ENCODE results near the gene STXBP4.

STXBP4 gene

DNA sequence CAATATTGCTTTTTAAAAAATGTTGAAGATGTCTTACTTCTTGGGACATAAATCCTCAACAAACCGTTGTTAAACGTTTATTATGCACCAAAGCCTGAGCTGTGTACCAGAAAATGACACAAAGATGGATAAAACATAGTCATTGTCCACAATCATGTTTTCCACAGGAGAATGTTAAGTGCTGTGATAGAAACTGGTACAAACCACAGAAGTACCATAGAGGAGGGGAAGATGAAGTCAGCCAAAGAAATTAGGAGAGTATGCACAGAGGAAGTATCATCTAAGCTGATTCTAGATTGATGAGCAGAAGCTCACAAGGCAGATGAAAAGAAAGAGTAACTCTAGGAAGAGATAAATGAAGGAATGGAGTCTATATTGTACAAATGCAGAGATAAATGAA lies 153.5 kb downstream of the STXBP4 start:
- Histone ChIP-seq H3K4me3 (no peak overlapping the region), H3K9me3 (ENCODE audit: low read depth, low read length) (no peaks in the 10 kb centered on the region), H3K27ac (no peak overlapping the region), H3K9ac (ENCODE audit: insufficient read length) (no peak overlapping the region), H3K36me3 (ENCODE audit: insufficient read depth, low read length) (no peaks in the 10 kb centered on the region)
- no peak for TF ChIP-seq EZH2 (IDR thresholded peaks at IDR 0.05)
- no peak for TF ChIP-seq POLR2AphosphoS5 (IDR thresholded peaks at IDR 0.05; ENCODE audit: borderline replicate concordance, low read depth, low read length)
- no peak for TF ChIP-seq FOXP2 (optimal IDR thresholded peaks at IDR 0.05; ENCODE audit: control extremely low read depth, extremely low read length, insufficient read depth)
- DNase-seq (ENCODE audit: low read depth, low spot score) = no peak

DNA sequence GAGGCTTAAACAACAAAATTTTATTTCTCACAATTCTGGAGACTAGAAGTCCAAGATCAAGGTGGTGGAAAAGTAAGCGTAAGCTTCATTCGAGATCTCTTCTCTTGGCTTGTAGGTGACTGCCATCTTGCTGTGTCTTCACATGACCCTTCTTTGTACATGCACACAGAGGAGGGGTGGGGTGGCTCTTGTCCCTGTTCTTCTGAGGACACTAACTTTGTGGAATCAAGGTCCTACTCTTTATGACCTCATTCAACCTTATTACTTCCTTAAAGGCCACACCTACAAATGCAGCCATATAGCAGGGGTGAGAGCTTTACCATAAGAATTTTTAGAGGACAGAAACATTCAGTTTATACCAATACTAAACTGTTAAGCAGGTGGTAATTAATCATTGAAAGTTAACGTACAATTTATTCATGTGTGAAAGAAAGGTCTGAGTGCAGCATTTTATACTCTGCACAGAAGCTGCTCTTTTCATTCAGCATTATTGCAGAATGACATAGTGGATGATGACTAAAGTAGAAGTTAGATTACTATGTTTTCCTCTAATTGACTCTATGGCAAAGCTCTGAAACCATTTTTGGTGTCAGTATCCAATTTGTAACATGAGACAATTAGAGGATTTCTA lies 156.3 kb downstream of the STXBP4 start:
- DNase-seq (ENCODE audit: low read depth, low spot score) = no peak
- H3K4me3 ChIP-seq = no peak overlapping the region
- no peak overlapping the region for H3K9ac ChIP-seq (ENCODE audit: insufficient read length)

DNA sequence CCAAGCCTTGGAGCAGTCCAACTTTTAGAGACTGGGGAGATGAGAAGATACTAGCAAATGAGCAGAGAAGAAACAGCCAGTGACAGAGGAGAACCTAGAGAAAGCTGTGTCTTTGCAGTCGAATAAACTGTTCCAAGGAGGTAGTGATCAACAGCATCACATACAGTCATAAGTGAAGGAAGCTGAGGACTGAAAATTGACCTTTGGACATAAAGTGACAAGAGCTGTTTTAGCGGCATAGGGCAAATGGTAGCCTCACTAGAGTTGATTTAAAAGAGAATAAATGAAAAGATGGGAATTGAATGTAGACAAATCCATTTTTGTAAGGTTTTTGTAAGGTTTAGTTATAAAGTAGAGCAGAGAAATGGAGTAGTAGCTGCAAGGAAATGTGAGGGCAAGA lies 165.0 kb downstream of the STXBP4 start:
- H3K4me3 ChIP-seq = no peak overlapping the region
- no peak overlapping the region for H3K9ac ChIP-seq (ENCODE audit: insufficient read length)
- H3K27ac ChIP-seq = no peak overlapping the region
- H3K9me3 ChIP-seq (ENCODE audit: low read depth, low read length) = no peaks in the 10 kb centered on the region
- TF ChIP-seq EZH2 (IDR thresholded peaks at IDR 0.05) (no peak), FOXP2 (optimal IDR thresholded peaks at IDR 0.05; ENCODE audit: control extremely low read depth, extremely low read length, insufficient read depth) (no peak), POLR2AphosphoS5 (IDR thresholded peaks at IDR 0.05; ENCODE audit: borderline replicate concordance, low read depth, low read length) (no peak)
- H3K36me3 ChIP-seq (ENCODE audit: insufficient read depth, low read length) = no peaks in the 10 kb centered on the region
- no peak for DNase-seq (ENCODE audit: low read depth, low spot score)

More for the DNA sequence above, 156.3 kb downstream of the STXBP4 start:
- H3K9me3 ChIP-seq (ENCODE audit: low read depth, low read length) = no peaks in the 10 kb centered on the region
- H3K36me3 ChIP-seq (ENCODE audit: insufficient read depth, low read length) = no peaks in the 10 kb centered on the region
- H3K27ac ChIP-seq = no peak overlapping the region
- no peak for TF ChIP-seq EZH2 (IDR thresholded peaks at IDR 0.05)
- no peak for TF ChIP-seq POLR2AphosphoS5 (IDR thresholded peaks at IDR 0.05; ENCODE audit: borderline replicate concordance, low read depth, low read length)
- TF ChIP-seq FOXP2 (optimal IDR thresholded peaks at IDR 0.05; ENCODE audit: control extremely low read depth, extremely low read length, insufficient read depth) = no peak

DNA sequence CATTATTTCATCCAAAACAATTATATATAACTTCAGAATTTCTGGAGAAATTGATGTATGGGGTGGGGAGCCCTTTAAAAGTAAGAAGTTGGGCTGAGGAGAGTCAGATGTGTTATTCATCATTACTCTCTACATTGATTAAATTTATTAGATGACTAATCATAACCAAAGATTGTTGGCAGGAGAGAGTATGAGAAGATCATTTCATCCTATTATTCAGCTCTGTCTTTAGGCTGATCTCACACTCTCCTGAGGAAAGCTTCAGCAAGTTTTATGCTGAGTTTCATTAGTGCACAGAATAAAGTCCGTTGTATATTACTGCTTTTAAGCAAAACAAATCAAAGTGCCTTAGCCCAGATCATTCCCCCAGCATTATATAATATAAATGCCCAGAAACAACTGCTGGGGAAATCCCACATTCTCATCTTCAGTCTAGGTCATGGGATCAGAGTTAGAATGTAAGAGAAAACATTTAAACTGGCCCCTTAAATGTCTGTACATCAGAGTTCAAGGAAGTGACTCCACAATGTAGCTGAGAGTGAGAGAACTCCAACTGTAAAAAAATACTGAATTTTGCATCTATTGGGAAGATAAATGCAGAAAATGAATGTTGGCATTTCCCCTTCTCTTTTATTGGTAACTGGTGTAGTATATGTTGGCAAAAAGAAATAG lies 166.1 kb downstream of the STXBP4 start:
- Histone ChIP-seq H3K9me3 (ENCODE audit: low read depth, low read length) (no peaks in the 10 kb centered on the region), H3K36me3 (ENCODE audit: insufficient read depth, low read length) (no peaks in the 10 kb centered on the region), H3K4me3 (no peak overlapping the region), H3K9ac (ENCODE audit: insufficient read length) (no peak overlapping the region), H3K27ac (no peak overlapping the region)
- no peak for TF ChIP-seq POLR2AphosphoS5 (IDR thresholded peaks at IDR 0.05; ENCODE audit: borderline replicate concordance, low read depth, low read length)
- TF ChIP-seq FOXP2 (optimal IDR thresholded peaks at IDR 0.05; ENCODE audit: control extremely low read depth, extremely low read length, insufficient read depth) = no peak
- no peak for TF ChIP-seq EZH2 (IDR thresholded peaks at IDR 0.05)
- no peak for DNase-seq (ENCODE audit: low read depth, low spot score)

DNA sequence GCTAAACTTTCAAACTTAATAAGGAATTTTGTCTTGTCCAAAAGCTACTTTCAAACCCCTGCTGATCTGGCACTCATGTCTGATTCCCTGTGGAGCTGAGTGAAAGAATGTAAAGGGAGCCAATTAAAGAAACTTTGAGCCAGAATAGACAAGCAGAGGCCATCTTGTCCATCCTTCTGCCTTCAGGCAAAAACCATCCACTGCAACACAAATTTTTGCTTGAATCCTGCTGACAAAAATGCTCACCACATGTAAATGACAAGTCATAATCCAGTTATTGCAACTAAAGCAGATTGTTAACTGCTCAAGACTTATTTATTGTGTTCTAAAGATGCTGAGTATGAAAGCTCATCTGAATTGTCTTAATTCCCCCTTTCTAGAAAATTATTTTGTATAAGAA lies 172.2 kb downstream of the STXBP4 start:
- no peaks in the 10 kb centered on the region for H3K9me3 ChIP-seq (ENCODE audit: low read depth, low read length)
- no peak overlapping the region for H3K9ac ChIP-seq (ENCODE audit: insufficient read length)
- H3K36me3 ChIP-seq (ENCODE audit: insufficient read depth, low read length) = peaks cover 8% of the 10 kb centered on the region; the same call in 1 of the 2 replicates
- DNase-seq (ENCODE audit: low read depth, low spot score) = peak; percentile 39
- no peak overlapping the region for H3K4me3 ChIP-seq
- TF ChIP-seq EZH2 (IDR thresholded peaks at IDR 0.05) = no peak
- no peak for TF ChIP-seq POLR2AphosphoS5 (IDR thresholded peaks at IDR 0.05; ENCODE audit: borderline replicate concordance, low read depth, low read length)
- no peak for TF ChIP-seq FOXP2 (optimal IDR thresholded peaks at IDR 0.05; ENCODE audit: control extremely low read depth, extremely low read length, insufficient read depth)
- H3K27ac ChIP-seq = peak overlapping the region; percentile 32; the same call in 1 of the 2 replicates

DNA sequence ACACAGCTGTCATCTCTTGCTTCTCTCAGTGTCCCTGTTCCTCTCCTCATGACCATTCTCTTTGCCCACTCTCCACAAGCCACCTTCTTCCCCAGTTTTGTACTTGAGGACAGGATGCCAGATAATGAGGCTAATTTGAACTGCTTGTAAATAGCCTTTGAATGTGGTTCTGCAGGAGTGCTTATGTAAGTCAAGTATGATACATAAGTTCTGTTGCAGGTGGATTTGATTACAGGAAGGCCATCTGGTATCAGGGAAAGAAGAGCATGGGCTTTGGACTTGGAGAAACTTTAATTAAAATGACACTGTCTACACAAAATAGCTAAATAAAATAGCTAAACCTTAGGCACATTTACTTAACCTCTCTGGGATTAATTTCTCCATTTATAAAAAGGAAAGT lies 176.0 kb downstream of the STXBP4 start:
- no peak overlapping the region for H3K4me3 ChIP-seq
- no peak for DNase-seq (ENCODE audit: low read depth, low spot score)
- peaks cover 8% of the 10 kb centered on the region; the same call in 1 of the 2 replicates for H3K36me3 ChIP-seq (ENCODE audit: insufficient read depth, low read length)
- no peak overlapping the region for H3K9ac ChIP-seq (ENCODE audit: insufficient read length)
- no peaks in the 10 kb centered on the region for H3K9me3 ChIP-seq (ENCODE audit: low read depth, low read length)
- no peak for TF ChIP-seq POLR2AphosphoS5 (IDR thresholded peaks at IDR 0.05; ENCODE audit: borderline replicate concordance, low read depth, low read length)
- no peak for TF ChIP-seq EZH2 (IDR thresholded peaks at IDR 0.05)
- no peak for TF ChIP-seq FOXP2 (optimal IDR thresholded peaks at IDR 0.05; ENCODE audit: control extremely low read depth, extremely low read length, insufficient read depth)
- no peak overlapping the region for H3K27ac ChIP-seq

DNA sequence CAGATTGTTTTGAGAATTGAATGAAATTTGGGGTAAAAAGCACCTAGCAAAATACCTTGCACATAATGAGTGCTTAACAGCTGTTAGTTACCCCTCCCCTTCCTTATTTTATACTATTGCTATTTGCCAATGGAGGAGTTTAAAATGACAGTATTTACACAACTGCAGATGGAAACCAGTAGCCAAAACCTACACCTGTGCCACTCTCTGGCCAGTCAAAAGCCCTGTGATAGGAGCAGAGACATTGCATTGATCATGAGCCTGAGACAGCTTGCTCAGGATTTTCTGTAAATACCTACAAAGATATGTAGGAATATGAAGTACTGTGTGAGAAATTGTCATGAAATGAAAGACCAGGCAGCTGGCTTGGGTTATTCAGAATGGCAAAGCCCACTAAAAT lies 180.9 kb downstream of the STXBP4 start:
- no peak overlapping the region for H3K4me3 ChIP-seq
- no peak overlapping the region for H3K9ac ChIP-seq (ENCODE audit: insufficient read length)
- peaks cover 2% of the 10 kb centered on the region; the same call in 1 of the 2 replicates for H3K36me3 ChIP-seq (ENCODE audit: insufficient read depth, low read length)
- no peak for TF ChIP-seq POLR2AphosphoS5 (IDR thresholded peaks at IDR 0.05; ENCODE audit: borderline replicate concordance, low read depth, low read length)
- TF ChIP-seq FOXP2 (optimal IDR thresholded peaks at IDR 0.05; ENCODE audit: control extremely low read depth, extremely low read length, insufficient read depth) = no peak
- TF ChIP-seq EZH2 (IDR thresholded peaks at IDR 0.05) = no peak
- no peak for DNase-seq (ENCODE audit: low read depth, low spot score)
- H3K27ac ChIP-seq = no peak overlapping the region
- no peaks in the 10 kb centered on the region for H3K9me3 ChIP-seq (ENCODE audit: low read depth, low read length)

DNA sequence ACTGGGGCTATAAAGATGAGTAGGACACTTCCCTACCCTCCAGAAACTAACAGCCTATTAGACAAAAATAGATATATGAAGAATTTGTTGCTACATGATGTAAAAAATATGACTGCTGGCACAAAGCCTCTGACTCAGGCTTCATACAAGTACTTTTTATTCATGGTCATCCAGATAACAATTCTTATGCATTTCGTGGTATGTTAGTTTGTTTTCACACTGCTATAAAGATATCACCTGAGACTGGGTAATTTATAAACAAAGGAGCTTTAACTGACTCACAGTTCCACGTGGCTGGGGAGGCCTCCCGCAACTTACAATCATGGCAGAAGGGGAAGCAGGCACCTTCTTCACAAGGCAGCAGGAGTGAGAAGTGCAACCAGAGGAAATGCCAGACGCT lies 183.7 kb downstream of the STXBP4 start:
- no peak overlapping the region for H3K4me3 ChIP-seq

More for the DNA sequence above, 183.7 kb downstream of the STXBP4 start:
- H3K36me3 ChIP-seq (ENCODE audit: insufficient read depth, low read length) = no peaks in the 10 kb centered on the region
- TF ChIP-seq EZH2 (IDR thresholded peaks at IDR 0.05) (no peak), POLR2AphosphoS5 (IDR thresholded peaks at IDR 0.05; ENCODE audit: borderline replicate concordance, low read depth, low read length) (no peak), FOXP2 (optimal IDR thresholded peaks at IDR 0.05; ENCODE audit: control extremely low read depth, extremely low read length, insufficient read depth) (no peak)
- no peak overlapping the region for H3K27ac ChIP-seq
- no peak for DNase-seq (ENCODE audit: low read depth, low spot score)
- H3K9me3 ChIP-seq (ENCODE audit: low read depth, low read length) = no peaks in the 10 kb centered on the region
- H3K9ac ChIP-seq (ENCODE audit: insufficient read length) = no peak overlapping the region
